ENCODE results near the gene PHF19. TPM values are rescaled to one million over a fixed set of nuclear protein-coding genes. Genes with fewer than 3 reads are reported as not detected.

Gene PHF19
- total RNA-seq, 1 donor from 2014 or later, result 18.5 TPM

DNA sequence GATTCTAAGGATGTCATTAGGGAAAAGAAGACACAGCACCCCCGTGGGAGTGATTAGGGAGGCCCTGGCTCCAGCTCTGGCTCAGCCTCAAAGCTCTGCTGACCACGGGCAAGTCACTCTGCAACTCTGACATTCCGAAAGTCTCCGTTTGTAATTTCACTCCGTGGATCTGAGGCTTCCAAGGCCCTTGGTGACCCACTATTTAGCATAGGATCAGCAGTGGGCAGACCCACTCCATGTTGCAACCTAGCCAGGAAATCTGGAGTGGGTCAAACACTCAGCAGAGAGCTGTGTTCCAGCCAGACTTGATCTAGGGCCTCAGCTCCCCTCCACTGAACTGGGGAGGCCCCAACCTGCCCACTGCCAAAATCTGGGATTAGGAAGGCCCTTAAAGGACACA, 11.8 kb downstream of the PHF19 start:
- no peak for DNase-seq (ENCODE audit: low read depth)
- Histone ChIP-seq H3K27me3 (ENCODE audit: control insufficient read depth, insufficient read depth, low read length) (no peaks in the 10 kb centered on the region), H3K4me3 (ENCODE audit: low read depth, low read length) (no peak overlapping the region), H3K36me3 (ENCODE audit: control insufficient read depth, insufficient read depth, low read length) (peaks cover 2% of the 10 kb centered on the region)
- TF ChIP-seq CTCF (IDR thresholded peaks at IDR 0.05; ENCODE audit: insufficient read depth, low read length, poor library complexity, severe bottlenecking), result no peak

DNA sequence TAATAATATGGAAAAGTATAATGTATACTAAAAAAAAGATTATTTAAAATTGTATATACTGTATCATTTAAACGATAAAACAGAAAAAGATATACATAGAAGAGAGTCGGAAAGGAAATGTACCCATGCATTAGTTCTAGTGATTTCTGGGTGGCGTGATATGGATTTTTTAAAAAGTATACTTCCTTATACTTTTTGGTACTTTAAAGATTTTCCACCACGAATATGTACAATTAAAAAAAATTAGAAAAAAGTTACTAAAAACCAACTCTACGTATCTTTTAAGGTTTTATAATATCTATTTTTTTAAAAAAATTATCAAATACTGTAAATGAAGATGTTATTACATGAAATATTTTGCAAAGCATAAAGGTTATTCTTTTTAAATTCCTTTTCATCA, 12.3 kb downstream of the PHF19 start:
- TF ChIP-seq CTCF (IDR thresholded peaks at IDR 0.05; ENCODE audit: insufficient read depth, low read length, poor library complexity, severe bottlenecking), result no peak
- no peak for DNase-seq (ENCODE audit: low read depth)
- H3K27me3 ChIP-seq (ENCODE audit: control insufficient read depth, insufficient read depth, low read length), result no peaks in the 10 kb centered on the region
- H3K4me3 ChIP-seq (ENCODE audit: low read depth, low read length), result no peak overlapping the region
- H3K36me3 ChIP-seq (ENCODE audit: control insufficient read depth, insufficient read depth, low read length), result peaks cover 2% of the 10 kb centered on the region

GRCh38 chr9:120863833-120864232, 13.2 kb downstream of the PHF19 start:
- no peak for DNase-seq (ENCODE audit: low read depth)
- H3K36me3 ChIP-seq (ENCODE audit: control insufficient read depth, insufficient read depth, low read length), result peaks cover 2% of the 10 kb centered on the region
- TF ChIP-seq CTCF (IDR thresholded peaks at IDR 0.05; ENCODE audit: insufficient read depth, low read length, poor library complexity, severe bottlenecking), result no peak
- H3K4me3 ChIP-seq (ENCODE audit: low read depth, low read length), result no peak overlapping the region
- no peaks in the 10 kb centered on the region for H3K27me3 ChIP-seq (ENCODE audit: control insufficient read depth, insufficient read depth, low read length)

DNA sequence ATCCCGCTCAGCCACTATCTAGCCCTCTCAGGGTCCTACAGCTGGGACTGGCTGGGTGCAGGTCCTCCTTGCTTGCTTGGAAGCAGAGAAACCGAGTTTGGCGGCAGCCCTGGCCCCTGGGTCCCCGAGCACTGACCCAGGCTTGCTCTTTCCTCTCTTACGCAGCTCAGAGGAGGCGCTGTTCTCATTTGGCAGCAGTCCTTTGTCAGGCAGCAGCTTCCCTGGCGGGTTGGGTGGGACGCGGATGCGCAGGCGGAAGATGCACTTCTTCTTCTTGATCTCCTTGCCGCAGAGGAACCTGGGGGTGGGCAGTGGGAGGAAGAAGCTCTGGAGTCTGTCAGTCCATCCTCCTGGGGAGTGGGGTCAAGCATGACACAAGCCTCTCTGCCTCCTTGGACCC, 14.5 kb downstream of the PHF19 start:
- peaks cover 5% of the 10 kb centered on the region for H3K36me3 ChIP-seq (ENCODE audit: control insufficient read depth, insufficient read depth, low read length)
- no peak for TF ChIP-seq CTCF (IDR thresholded peaks at IDR 0.05; ENCODE audit: insufficient read depth, low read length, poor library complexity, severe bottlenecking)
- H3K27me3 ChIP-seq (ENCODE audit: control insufficient read depth, insufficient read depth, low read length), result no peaks in the 10 kb centered on the region
- H3K4me3 ChIP-seq (ENCODE audit: low read depth, low read length), result no peak overlapping the region
- DNase-seq (ENCODE audit: low read depth), result no peak

DNA sequence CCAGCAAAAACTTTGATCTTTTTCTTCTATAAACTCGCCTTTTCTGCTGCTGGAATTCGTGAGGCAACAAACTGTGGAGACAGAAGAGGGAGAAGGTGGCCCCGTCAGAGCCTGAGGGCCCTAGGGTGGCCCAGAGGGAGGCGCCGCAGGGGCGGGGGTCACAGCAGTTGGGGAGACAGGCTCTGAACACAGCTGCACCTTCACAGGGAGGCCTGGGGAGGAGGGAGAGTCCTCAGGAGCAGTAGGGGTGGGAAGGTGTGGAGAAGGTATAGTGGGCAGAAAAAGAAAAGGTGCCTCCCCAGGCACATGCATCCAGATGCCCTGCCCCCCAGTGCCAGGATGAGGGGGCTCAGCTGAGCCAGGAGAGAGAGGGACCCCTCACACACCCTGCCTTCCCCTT, 15.1 kb downstream of the PHF19 start:
- no peak for TF ChIP-seq CTCF (IDR thresholded peaks at IDR 0.05; ENCODE audit: insufficient read depth, low read length, poor library complexity, severe bottlenecking)
- Histone ChIP-seq H3K27me3 (ENCODE audit: control insufficient read depth, insufficient read depth, low read length) (no peaks in the 10 kb centered on the region), H3K36me3 (ENCODE audit: control insufficient read depth, insufficient read depth, low read length) (peaks cover 5% of the 10 kb centered on the region), H3K4me3 (ENCODE audit: low read depth, low read length) (no peak overlapping the region)
- DNase-seq (ENCODE audit: low read depth), result no peak

- no peak for TF ChIP-seq CTCF (IDR thresholded peaks at IDR 0.05; ENCODE audit: insufficient read depth, low read length, poor library complexity, severe bottlenecking)
- Histone ChIP-seq H3K27me3 (ENCODE audit: control insufficient read depth, insufficient read depth, low read length) (no peaks in the 10 kb centered on the region), H3K4me3 (ENCODE audit: low read depth, low read length) (no peak overlapping the region), H3K36me3 (ENCODE audit: control insufficient read depth, insufficient read depth, low read length) (peaks cover 3% of the 10 kb centered on the region)
- DNase-seq (ENCODE audit: low read depth), result no peak
Observed at GRCh38 chr9:120860083-120860482, 16.9 kb downstream of the PHF19 start.

Measured in kidney epithelial cell (primary cell).